Naive B cell (primary cell): ENCODE measurements around the gene RNPEPL1. TPM values are rescaled to one million over a fixed set of nuclear protein-coding genes. Genes with fewer than 3 reads are reported as not detected.
A peak's percentile ranks its signal among the peaks of the same experiment; 100 is the strongest.

ENCODE experiments used
- ATAC-seq, 2 donors: fragments of 150-1000 bp; cut with Tn5 transposase; 2 replicates each; pipeline ENCODE4 v1.10.0; 2021; ENCODE audit warnings: low read depth in 2 of 2, mild to moderate bottlenecking in 2 of 2, moderate library complexity in 2 of 2
- DNase-seq: peaks from one replicate; pipeline ENCODE4 v3.0.0; 2022
- H3K27ac Mint-ChIP-seq, 6 donors: one replicate each; pipeline ENCODE4 v1.8.0; 2020 to 2022; ENCODE audit warnings: mild to moderate bottlenecking in 6 of 6, mixed read lengths in 6 of 6, moderate library complexity in 5 of 6, inconsistent platforms in 2 of 6
- H3K27me3 Mint-ChIP-seq, 3 donors: one replicate each; pipeline ENCODE4 v1.8.0; 2021 to 2022; ENCODE audit warnings: mixed read lengths in 3 of 3, mild to moderate bottlenecking in 1 of 3
- H3K36me3 Mint-ChIP-seq, 2 donors: one replicate each; pipeline ENCODE4 v1.8.0; 2020 to 2022; ENCODE audit warnings: mixed read lengths in 2 of 2, inconsistent platforms in 1 of 2, mild to moderate bottlenecking in 1 of 2
- H3K4me1 Mint-ChIP-seq, 3 donors: one replicate each; pipeline ENCODE4 v1.8.0; 2020 to 2022; ENCODE audit warnings: mixed read lengths in 3 of 3, inconsistent platforms in 1 of 3, mild to moderate bottlenecking in 1 of 3, moderate library complexity in 1 of 3
- H3K4me3 Mint-ChIP-seq, 8 donors: one replicate each; pipeline ENCODE4 v1.8.0; 2020 to 2022; ENCODE audit warnings: mild to moderate bottlenecking in 8 of 8, mixed read lengths in 8 of 8, moderate library complexity in 8 of 8, inconsistent platforms in 2 of 8
- H3K9me3 Mint-ChIP-seq, 7 donors: one replicate each; pipeline ENCODE4 v1.8.0; 2020 to 2022; ENCODE audit warnings: mixed read lengths in 7 of 7, mild to moderate bottlenecking in 5 of 7, inconsistent platforms in 2 of 7, moderate library complexity in 1 of 7
- polyA plus RNA-seq, 6 donors: library from polyadenylated mRNA; unstranded; fragments of 300-500 nt; fragmentation: Illumina TruSeq; gene quantifications; one replicate each; pipeline ENCODE4 v1.2.3, GENCODE V29; 2021; ENCODE audit warnings: low read depth in 6 of 6

Gene RNPEPL1
- polyA plus RNA-seq, 6 donors from 2014 or later, result 15.6 to 44.3 (median 28.3) TPM

DNA sequence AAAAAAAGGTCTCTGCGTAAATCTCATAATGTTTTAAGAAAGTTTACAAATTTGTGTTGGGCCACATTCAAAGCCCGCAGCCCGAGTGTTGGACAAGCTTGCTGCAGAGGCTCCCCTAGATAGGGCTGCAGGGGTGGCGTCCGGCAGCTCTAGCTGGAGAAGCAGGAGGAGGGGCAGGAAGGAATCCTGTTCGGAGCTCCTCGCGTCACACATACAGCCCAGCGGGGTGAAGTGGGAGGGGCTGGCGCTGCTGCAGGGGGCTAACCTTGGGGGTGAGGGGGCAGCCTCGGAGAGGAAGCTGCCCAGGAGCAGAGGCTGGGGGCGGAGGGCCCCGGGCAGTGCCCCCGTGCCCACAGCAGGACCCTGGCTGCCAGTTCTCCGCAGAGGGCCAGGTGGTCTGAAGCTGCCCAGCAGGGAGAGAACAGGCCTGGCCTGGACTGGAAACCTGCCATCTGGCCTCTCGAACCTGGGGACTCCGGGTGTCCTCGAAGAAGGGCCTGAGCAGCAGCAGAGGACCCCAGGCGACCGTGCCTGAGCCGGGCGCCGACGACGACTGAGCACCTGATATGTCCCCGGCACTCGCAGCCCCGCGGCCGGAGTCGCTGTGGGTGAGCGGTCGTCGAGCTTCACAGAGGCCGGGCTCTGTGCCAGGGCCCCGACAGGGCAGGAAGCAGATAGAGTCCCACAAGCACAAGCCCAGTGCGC lies 54.4 kb downstream of the RNPEPL1 start:
- DNase-seq (peak; percentile 27), ATAC-seq (no peak)
- Mint-ChIP-seq H3K9me3 (peaks cover 0 to 10% (median 2%) of the 10 kb centered on the region in 7 donors), H3K4me3 (peak overlapping the region in 4 of 8 donors; percentile 36 to 96 (median 79)), H3K36me3 (peaks cover 7% of the 10 kb centered on the region in 2 donors), H3K27me3 (peaks cover 5 to 32% (median 7%) of the 10 kb centered on the region in 3 donors), H3K4me1 (peaks cover 17 to 28% (median 26%) of the 10 kb centered on the region in 3 donors), H3K27ac (peak overlapping the region in 4 of 6 donors; percentile 86 to 97 (median 92))

DNA sequence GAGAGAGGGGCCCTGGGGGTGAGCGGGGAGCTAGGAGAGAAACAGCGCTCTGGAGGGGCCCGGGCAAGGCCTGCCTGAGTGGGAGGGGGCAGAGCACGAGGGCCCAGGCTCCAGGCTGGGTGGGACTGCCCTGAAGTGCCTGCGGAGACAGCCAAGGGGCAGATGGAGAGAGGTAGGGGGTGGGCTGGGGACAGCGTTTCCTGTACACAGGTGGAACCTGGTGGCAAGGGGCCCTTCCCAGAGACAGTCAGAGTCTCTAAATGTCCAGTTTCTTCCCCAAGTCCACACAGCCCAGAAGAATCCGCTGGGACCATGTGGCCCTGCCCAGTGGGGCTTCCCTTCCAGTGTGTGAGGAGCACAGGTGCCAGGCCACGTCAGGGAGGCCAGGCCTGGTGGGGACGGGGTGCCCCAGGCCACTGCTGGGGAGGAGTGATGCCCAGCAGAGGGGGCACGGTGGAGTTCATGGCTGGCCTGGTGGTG lies 55.3 kb downstream of the RNPEPL1 start:
- Mint-ChIP-seq H3K36me3 (peaks cover 0 to 6% of the 10 kb centered on the region in 2 donors), H3K4me3 (peak overlapping the region in 1 of 8 donors; percentile 87), H3K27me3 (peaks cover 5 to 32% (median 7%) of the 10 kb centered on the region in 3 donors), H3K9me3 (peaks cover 0 to 9% (median 0%) of the 10 kb centered on the region in 7 donors), H3K4me1 (peaks cover 17 to 28% (median 26%) of the 10 kb centered on the region in 3 donors), H3K27ac (peak overlapping the region in 3 of 6 donors; percentile 19 to 96 (median 92))
- DNase-seq (no peak), ATAC-seq (no peak)

DNA sequence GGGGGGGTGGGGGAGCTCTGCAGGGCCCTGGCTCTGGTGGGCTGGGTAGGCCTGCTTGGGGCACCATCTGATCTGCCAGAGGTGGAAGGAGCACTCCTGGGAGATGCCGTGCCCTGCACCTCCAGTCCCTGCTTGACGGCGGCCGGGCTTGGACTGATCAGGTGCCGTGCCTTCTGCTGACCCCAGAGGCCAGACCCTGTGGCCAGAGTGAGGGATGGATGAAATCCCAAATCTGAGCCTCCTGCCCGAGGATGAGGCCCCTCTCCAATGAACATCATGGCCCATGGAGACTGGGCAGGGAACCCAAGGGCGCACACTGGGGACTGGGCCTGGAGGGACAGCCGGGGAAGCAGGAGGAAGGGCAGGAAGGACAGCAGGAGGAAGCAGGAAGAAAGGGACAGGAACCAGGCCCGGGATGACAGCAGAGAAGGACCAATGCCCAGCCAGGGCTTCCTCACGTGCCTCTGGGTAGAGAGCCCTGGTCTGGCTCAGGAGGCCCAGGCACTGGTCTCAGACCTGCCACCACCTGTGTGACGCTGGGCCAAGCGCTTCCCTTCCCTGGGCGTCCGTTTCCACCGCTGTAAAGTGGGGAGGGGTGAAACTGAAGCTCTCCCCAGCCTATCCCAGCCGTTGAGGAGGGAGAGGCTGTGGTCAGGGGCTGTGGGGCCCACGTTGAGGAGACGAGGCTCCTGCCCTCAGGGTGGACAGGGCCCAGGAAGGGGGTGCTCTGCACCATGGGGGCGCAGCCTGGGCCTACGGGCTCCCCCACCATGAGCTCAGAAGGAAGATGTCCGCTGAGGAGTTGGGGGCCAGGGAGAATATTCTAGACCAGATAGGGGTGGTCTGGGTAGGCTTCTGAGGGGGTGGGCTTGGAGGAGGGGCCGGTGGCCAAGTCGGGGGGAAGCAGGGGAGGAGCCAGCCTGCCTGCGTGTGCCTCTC lies 56.0 kb downstream of the RNPEPL1 start:
- Mint-ChIP-seq H3K9me3 (peaks cover 0 to 5% (median 0%) of the 10 kb centered on the region in 7 donors), H3K36me3 (no peaks in the 10 kb centered on the region), H3K27me3 (peaks cover 5 to 32% (median 7%) of the 10 kb centered on the region in 3 donors), H3K27ac (peak overlapping the region in 5 of 6 donors; percentile 33 to 95 (median 88)), H3K4me1 (peaks cover 17 to 28% (median 26%) of the 10 kb centered on the region in 3 donors), H3K4me3 (peak overlapping the region in 5 of 8 donors; percentile 23 to 87 (median 64))
- DNase-seq, result no peak
- no peak for ATAC-seq

DNA sequence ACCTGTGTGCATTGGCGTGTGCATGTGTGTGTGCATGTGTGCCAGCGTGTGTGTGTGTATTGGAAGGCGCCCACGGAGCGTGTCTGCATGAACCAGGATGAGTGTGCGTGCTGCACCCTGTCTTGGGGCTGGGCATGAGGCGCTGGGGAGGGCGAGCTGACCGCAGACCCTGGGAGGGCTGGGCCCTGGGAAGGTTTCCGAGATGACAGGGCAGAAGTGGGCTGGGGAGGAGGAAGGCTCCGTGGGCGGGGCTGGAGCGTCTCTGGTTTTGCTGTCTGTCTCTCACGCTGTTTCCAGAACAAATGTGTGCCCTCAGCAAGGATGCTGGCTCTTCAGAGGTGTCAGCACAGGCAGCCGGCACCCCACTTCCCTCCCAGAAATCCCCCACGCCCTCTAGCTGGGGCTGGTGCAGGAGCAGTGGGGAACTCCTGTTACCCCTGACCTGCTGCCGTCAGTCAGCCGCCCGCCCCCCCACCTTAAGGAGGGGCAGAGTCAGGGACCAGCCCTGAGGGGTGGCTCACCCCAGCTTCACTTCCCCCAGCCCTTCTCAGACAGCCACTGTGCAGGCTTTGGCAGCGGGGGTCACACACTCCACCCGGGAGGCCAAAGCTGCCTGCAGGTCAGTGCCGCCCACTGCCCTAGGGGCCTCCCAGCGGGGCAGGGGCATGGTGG lies 56.8 kb downstream of the RNPEPL1 start, which contains the start of gene GPR35:
Gene GPR35 (plus strand): TSS at position 531 of the 672 bp plus-strand sequence. CDS start 4,473 bp downstream, outside the sequence.
- Mint-ChIP-seq H3K4me3 (peak within 1 kb of the TSS; percentile 43 to 87 (median 68)), H3K27me3 (peaks cover 5 to 32% (median 7%) of the 10 kb centered on the region in 3 donors), H3K36me3 (no peaks in the 10 kb centered on the region), H3K27ac (peak within 1 kb of the TSS; percentile 33 to 95 (median 72)), H3K9me3 (peaks cover 0 to 5% (median 0%) of the 10 kb centered on the region in 7 donors), H3K4me1 (peaks cover 17 to 26% (median 23%) of the 10 kb centered on the region in 3 donors)
- peak; percentile 71 for DNase-seq
- ATAC-seq, result peak; percentile 75 to 86

DNA sequence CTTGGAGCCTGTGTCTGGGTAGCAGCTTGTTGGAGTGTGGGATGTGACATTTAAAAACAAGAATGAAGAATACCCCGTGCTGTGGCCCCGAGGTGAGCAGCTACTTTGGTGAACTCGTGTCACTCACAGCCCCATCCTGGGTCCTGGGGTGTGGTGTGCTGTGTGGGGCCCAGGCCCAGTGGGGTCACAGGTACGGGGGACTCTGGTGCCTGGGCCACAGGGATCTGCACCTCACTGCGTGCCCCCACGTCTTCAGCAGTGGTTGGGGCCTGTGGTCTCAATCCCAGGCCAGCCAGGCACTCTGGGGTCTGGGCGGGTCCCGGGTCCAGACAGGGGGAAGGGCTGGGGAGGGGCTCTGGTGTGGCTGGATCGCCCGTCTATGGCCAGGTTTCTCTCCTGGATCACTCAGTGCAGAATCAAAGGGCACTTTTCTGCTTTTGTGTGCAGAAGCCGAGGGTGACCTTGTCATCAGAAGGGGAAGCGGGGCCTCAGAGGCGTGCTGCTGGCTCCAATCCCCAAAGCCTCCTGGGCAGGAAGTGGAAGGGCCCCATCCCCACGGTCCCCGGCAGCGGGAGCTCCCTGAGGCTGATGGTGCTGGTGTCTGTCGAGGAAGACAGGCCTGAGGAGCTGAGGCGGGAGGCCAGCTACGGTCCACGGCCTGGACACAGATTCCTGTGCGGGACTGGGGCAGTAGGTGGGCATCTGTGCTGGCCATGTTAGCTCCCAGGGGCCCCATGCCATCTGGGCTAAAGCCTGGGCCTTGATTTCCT lies 58.4 kb downstream of the RNPEPL1 start:
- H3K4me1 Mint-ChIP-seq, result peaks cover 11 to 26% (median 16%) of the 10 kb centered on the region in 3 donors

DNA sequence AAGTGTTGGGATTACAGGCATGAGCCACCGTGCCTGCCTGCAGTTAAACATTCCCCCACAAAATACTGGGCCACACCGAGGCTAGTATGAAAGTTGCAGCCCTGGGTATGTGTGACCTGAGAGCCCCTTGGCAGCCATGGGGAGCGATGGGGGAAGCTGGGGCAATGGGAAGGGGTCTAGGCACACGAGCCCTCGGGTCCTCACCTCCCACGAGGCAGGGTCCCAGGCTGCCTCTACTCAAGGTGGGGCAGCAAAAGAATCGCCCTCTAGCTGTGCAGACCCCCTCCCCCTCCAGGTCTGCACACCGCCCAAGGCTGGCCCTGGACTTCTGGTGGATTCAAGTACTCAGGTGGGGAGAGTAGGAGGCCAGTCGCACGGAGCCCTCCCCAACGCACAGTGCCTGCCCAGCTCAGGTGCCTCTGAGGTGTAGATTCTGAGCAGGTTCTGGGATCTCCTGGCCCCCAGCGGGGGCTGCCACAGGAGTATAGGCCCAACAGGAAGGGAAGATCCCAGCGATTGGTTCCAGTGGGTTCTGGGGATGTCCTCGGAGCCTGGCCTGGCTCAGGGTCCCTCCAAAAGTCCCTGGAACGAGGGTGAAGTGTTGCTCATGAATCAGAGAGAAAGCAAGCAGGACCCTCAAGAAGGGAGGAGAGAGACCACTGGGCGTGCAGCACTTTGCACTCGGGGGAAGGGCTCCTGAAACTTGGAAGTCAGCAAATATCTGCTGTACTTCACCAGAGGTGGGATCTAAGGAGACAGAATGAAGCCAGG lies 59.6 kb downstream of the RNPEPL1 start:
- Mint-ChIP-seq H3K4me3 (no peak overlapping the region), H3K4me1 (peaks cover 11 to 26% (median 16%) of the 10 kb centered on the region in 3 donors), H3K27me3 (peaks cover 4 to 21% (median 5%) of the 10 kb centered on the region in 3 donors), H3K9me3 (peaks cover 0 to 7% (median 5%) of the 10 kb centered on the region in 7 donors), H3K36me3 (peaks cover 0 to under 1% of the 10 kb centered on the region in 2 donors), H3K27ac (peak overlapping the region in 1 of 6 donors; percentile 69)
- no peak for ATAC-seq
- DNase-seq, result no peak

More for the DNA sequence above, 58.4 kb downstream of the RNPEPL1 start:
- peaks cover 0 to 1% (median 0%) of the 10 kb centered on the region in 7 donors for H3K9me3 Mint-ChIP-seq
- peak overlapping the region in 3 of 6 donors; percentile 68 to 92 (median 84) for H3K27ac Mint-ChIP-seq
- H3K36me3 Mint-ChIP-seq, result no peaks in the 10 kb centered on the region
- no peak for DNase-seq
- peak; percentile 13 to 32 for ATAC-seq
- peaks cover 5 to 32% (median 7%) of the 10 kb centered on the region in 3 donors for H3K27me3 Mint-ChIP-seq
- H3K4me3 Mint-ChIP-seq, result peak overlapping the region in 3 of 8 donors; percentile 11 to 33 (median 22)

DNA sequence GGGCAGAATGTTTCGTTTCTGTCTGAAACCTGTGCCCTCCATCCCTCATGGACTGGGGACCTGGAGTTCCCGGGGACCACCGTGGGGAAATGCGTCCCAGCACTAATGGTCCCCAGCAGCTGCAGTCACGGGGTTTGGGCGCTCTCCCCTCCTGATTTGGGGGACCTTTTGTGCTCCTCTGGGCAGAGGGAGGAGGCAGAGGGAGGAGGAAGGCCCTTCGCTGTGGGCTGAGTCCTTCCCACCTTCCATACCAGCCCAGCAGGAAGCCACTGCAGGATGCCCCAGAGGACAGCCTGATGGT lies 60.2 kb downstream of the RNPEPL1 start:
- H3K4me3 Mint-ChIP-seq, result no peak overlapping the region
- peaks cover 4 to 6% of the 10 kb centered on the region in 2 donors for H3K36me3 Mint-ChIP-seq
- DNase-seq (no peak), ATAC-seq (no peak)
- peaks cover 4 to 16% (median 5%) of the 10 kb centered on the region in 3 donors for H3K27me3 Mint-ChIP-seq
- H3K27ac Mint-ChIP-seq, result no peak overlapping the region
- H3K9me3 Mint-ChIP-seq, result peaks cover 4 to 13% (median 10%) of the 10 kb centered on the region in 7 donors
- peaks cover 11 to 26% (median 16%) of the 10 kb centered on the region in 3 donors for H3K4me1 Mint-ChIP-seq

DNA sequence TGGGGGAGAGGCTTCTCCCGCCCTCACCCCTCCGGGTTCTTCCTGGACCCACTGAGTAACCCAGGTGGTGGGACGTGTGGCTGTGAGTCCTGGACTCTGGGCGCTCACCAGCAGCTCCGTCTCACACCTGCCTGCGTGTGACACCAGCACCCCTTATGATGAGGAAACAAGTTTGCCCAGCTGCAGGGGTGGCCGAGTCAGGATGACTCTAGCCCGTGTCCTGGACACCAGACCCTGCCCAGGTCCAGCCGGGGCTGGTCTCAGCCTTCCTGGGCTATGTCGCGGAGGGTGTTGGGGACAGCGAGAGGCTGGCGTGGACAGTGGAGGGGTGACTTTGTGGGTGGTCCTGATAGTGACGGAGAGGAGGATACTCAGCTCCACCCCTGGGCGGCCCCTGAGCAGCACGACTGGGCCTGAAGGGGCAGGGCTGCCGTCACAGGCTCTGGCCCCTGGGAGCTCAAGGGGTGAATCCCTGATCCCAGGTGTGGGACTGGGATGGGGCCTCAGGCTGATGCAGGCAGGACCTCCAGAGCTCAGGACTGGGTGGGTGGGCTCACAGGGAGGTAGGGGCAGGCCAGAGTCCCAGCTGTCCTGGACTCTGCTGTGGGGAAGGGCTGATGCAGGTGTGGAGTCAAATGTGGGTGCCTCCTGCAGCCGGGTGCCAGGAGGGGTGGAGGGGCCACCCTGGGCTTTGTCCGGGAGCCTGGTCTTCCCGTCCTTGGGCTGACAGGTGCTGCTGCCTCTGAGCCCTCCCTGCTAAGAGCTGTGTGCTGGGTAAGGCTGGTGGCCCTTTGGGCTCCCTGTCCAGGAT lies 60.7 kb downstream of the RNPEPL1 start:
- peaks cover 4 to 14% (median 5%) of the 10 kb centered on the region in 3 donors for H3K27me3 Mint-ChIP-seq
- H3K4me3 Mint-ChIP-seq, result no peak overlapping the region
- H3K4me1 Mint-ChIP-seq, result peaks cover 11 to 25% (median 16%) of the 10 kb centered on the region in 3 donors
- peaks cover 6 to 17% (median 14%) of the 10 kb centered on the region in 7 donors for H3K9me3 Mint-ChIP-seq
- H3K36me3 Mint-ChIP-seq, result peaks cover 9 to 10% of the 10 kb centered on the region in 2 donors
- H3K27ac Mint-ChIP-seq, result peak overlapping the region in 1 of 6 donors; percentile 26
- no peak for ATAC-seq
- DNase-seq, result no peak

DNA sequence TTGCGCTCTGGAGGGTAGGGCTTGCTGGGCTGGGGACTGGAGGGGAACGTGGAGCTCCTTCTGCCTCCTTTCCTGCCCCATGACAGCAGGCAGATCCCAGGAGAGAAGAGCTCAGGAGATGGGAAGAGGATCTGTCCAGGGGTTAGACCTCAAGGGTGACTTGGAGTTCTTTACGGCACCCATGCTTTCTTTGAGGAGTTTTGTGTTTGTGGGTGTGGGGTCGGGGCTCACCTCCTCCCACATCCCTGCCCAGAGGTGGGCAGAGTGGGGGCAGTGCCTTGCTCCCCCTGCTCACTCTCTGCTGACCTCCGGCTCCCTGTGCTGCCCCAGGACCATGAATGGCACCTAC lies 61.3 kb downstream of the RNPEPL1 start:
- ATAC-seq, result no peak
- Mint-ChIP-seq H3K27ac (no peak overlapping the region), H3K4me1 (peaks cover 10 to 19% (median 16%) of the 10 kb centered on the region in 3 donors), H3K4me3 (no peak overlapping the region), H3K9me3 (peaks cover 9 to 23% (median 19%) of the 10 kb centered on the region in 7 donors), H3K27me3 (peaks cover 4 to 10% (median 5%) of the 10 kb centered on the region in 3 donors), H3K36me3 (peaks cover 15% of the 10 kb centered on the region in 2 donors)
- DNase-seq, result no peak

DNA sequence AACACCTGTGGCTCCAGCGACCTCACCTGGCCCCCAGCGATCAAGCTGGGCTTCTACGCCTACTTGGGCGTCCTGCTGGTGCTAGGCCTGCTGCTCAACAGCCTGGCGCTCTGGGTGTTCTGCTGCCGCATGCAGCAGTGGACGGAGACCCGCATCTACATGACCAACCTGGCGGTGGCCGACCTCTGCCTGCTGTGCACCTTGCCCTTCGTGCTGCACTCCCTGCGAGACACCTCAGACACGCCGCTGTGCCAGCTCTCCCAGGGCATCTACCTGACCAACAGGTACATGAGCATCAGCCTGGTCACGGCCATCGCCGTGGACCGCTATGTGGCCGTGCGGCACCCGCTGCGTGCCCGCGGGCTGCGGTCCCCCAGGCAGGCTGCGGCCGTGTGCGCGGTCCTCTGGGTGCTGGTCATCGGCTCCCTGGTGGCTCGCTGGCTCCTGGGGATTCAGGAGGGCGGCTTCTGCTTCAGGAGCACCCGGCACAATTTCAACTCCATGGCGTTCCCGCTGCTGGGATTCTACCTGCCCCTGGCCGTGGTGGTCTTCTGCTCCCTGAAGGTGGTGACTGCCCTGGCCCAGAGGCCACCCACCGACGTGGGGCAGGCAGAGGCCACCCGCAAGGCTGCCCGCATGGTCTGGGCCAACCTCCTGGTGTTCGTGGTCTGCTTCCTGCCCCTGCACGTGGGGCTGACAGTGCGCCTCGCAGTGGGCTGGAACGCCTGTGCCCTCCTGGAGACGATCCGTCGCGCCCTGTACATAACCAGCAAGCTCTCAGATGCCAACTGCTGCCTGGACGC lies 61.9 kb downstream of the RNPEPL1 start:
- no peak overlapping the region for H3K4me3 Mint-ChIP-seq
- H3K27ac Mint-ChIP-seq, result no peak overlapping the region
- peaks cover 13 to 28% (median 24%) of the 10 kb centered on the region in 7 donors for H3K9me3 Mint-ChIP-seq
- DNase-seq, result no peak
- H3K4me1 Mint-ChIP-seq, result peaks cover 4 to 13% (median 12%) of the 10 kb centered on the region in 3 donors
- no peak for ATAC-seq
- H3K36me3 Mint-ChIP-seq, result peaks cover 18 to 21% of the 10 kb centered on the region in 2 donors
- peaks cover 0 to 5% (median 4%) of the 10 kb centered on the region in 3 donors for H3K27me3 Mint-ChIP-seq
